LNCaP clone FGC (cell line): ENCODE data around the gene ATP8B4.
"Not testable (repeated sequence)": the region's sequence is repeated elsewhere in the genome, so short reads cannot be mapped to it uniquely, and the experiment has no call there.

Source experiments
- DNase-seq: peaks from one replicate; pipeline ENCODE4 v3.0.0-alpha.2; 2011; ENCODE audit warnings: low read depth
- H3K4me3 ChIP-seq: 2 replicates; pipeline ENCODE4 v1.5.1; 2011; ENCODE audit warnings: mild to moderate bottlenecking, low read depth, low read length, control low read depth
- TF ChIP-seq, protein P1 (sequence below): IDR thresholded peaks from 2 replicates; pipeline ENCODE4 v1.5.1; 2012; ENCODE audit warnings: mild to moderate bottlenecking; ENCODE audit not compliant: control insufficient read depth, insufficient read depth; ENCODE audit errors: extremely low read depth

Gene ATP8B4

DNA sequence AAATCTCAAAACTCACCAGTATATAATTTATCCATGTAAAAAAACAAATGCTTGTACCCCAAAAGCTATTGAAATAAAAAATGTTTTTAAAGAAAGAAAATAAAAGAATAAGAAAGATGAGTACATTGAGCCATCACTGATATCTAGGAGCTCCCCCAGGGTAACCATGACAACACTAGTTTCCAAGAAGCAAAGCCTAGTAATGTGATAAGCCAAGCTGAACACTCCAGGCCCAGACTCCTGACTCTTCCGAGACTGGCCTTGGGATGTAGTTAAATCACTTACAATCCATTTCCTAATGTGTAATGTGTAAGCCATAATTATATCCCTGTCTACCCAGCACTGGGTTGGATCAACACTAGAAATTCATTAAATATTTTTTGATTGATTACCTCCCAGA, 21.1 kb upstream of the ATP8B4 start:
- DNase-seq, result no peak
- H3K4me3 ChIP-seq, result no peak overlapping the region
- TF ChIP-seq, protein P1, sequence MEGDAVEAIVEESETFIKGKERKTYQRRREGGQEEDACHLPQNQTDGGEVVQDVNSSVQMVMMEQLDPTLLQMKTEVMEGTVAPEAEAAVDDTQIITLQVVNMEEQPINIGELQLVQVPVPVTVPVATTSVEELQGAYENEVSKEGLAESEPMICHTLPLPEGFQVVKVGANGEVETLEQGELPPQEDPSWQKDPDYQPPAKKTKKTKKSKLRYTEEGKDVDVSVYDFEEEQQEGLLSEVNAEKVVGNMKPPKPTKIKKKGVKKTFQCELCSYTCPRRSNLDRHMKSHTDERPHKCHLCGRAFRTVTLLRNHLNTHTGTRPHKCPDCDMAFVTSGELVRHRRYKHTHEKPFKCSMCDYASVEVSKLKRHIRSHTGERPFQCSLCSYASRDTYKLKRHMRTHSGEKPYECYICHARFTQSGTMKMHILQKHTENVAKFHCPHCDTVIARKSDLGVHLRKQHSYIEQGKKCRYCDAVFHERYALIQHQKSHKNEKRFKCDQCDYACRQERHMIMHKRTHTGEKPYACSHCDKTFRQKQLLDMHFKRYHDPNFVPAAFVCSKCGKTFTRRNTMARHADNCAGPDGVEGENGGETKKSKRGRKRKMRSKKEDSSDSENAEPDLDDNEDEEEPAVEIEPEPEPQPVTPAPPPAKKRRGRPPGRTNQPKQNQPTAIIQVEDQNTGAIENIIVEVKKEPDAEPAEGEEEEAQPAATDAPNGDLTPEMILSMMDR, result no peak

DNA sequence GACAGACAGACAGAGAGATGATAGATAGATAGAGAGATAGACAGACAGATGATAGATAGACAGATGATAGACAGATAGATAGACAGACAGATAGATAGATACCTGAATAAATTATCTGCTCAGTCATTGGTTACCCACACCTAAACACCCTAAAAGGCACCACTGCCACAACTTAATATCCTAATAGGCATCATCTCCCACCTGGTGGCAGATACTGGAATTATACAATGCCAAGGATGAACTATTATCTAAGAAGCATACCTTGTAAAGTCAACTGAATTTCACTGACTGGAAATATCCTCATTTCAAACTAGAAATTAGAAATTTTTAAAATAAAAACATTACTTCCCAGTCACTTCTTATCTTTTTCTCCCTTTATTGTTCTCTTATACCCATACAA, 19.4 kb upstream of the ATP8B4 start:
- H3K4me3 ChIP-seq, result no peak overlapping the region
- DNase-seq, result no peak
- TF ChIP-seq, protein P1, result no peak

DNA sequence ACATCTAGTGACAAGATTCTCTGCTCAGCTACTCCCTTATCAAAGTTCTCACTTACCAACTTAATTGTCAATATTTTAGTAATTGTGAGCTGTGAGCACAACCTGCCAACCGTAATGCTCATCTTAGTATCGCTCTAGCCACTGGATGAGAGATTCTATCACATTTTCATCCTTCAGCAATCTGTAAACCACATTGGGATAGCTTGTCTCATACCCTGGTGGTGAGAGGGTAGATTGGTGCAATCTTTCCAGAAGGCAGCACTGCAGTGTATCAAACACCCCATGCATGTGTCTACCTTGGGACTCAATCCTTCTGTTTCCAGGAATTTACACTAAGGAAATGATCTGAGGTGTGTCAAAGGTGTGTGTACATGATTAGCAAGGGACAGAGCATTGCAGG, 18.9 kb upstream of the ATP8B4 start:
- DNase-seq, result no peak
- no peak overlapping the region for H3K4me3 ChIP-seq
- TF ChIP-seq, protein P1, result no peak

DNA sequence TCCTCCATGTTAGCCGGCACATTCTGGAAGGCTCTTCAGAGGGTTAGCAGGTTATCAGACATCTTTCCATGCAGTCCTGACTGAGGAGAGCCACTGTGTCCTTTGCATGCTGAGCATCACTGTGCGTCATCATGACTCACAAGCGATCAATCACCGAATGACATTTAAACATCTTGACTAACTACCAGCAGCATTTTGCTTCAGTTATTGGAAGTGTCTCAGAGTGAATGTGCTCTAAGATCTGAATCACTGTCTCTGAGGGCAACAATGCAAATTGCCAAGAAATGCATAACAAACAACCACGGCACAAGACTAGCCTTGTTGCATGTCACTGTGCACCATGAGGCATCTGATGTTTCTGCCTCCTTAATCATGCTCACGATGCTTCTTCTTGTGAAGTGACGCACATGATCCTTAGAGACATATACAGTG, 18.3 kb upstream of the ATP8B4 start:
- TF ChIP-seq, protein P1, result no peak
- no peak overlapping the region for H3K4me3 ChIP-seq
- no peak for DNase-seq

DNA sequence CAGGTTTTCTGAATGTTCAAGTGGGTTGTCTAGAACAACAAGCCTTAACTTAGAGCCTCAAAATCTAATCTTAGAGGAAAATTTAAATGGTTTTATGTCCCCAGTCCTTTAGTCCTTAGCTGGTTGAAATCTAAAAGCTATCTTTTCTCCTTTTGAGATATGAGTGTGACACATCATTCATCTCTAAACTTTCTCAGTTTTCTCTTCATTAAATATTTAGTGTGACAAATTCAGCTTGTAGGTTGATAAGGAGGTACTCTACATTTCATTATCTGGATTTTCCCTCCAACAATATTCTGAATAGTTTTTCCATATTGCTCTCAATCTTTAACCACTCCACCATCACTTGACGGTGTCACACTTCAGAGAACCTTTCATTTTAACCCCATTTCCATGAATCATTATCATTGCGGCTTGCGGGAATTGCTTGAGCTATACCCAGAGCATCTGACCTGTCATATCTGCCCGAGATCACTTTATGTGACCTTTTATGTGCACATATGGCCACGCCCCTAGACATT, 16.1 kb upstream of the ATP8B4 start:
- no peak for DNase-seq
- H3K4me3 ChIP-seq, result no peak overlapping the region
- TF ChIP-seq, protein P1, result no peak

DNA sequence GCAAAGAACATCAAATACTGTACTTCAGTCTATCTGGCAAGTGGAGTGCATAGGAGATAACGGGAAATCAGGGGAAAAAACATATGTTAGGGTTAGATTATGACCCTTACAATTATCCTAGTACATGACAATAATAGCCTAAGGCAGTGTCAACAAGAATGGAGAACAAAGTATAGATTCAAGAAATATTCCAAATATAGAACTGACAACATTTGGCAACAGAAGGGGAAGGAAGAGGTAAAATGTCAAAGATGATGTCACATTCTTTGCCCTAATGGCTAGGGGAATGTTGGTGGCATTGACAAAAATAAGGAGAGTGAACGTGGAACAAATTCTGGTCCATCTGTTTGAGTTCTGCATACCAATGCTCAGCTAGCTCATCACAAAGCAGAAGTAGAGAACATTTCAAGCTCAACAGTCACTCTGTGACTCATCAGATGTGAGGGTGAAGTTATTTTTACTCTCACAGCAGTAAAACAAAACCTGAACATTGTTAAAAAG, 15.5 kb upstream of the ATP8B4 start:
- DNase-seq, result no peak
- TF ChIP-seq, protein P1, result no peak
- H3K4me3 ChIP-seq, result no peak overlapping the region

DNA sequence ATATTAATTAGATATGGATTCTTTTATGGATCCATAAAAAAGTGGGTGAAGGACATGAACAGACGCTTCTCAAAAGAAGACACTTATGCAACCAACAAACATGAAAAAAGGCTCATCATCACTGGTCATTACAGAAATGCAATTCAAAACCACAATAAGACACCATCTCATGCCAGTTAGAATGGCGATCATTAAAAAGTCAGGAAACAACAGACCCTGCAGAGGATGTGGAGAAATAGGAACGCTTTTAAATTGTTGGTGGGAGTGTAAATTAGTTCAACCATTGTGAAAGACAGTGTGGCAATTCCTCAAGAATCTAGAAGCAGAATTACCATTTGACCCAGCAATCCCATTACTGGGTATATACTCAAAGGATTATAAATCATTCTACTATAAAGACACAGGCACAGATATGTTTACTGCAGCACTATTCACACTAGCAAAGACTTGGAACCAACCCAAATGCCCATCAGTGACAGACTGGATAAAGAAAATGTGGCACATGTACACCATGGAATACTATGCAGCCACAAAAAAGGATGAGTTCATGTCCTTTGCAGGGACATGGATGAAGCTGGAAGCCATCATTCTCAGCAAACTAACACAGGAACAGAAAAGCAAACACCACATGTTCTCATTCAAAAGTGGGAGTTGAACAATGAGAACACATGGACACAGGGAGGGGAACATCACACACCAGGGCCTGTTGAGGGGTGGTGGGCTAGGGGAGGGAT, 13.4 kb upstream of the ATP8B4 start:
- not testable (repeated sequence) for H3K4me3 ChIP-seq, DNase-seq
